ENCODE results near the gene AP3S1.
"Not testable (repeated sequence)": the region's sequence is repeated elsewhere in the genome, so short reads cannot be mapped to it uniquely, and the experiment has no call there.

The AP3S1 gene

GRCh38 chr5:115824983-115825382, 16.8 kb upstream of the AP3S1 start:
- DNase-seq (ENCODE audit: extremely low read depth in 1 of 2, low read depth in 1 of 2), result not testable (repeated sequence)

- no peak for DNase-seq (ENCODE audit: extremely low read depth in 1 of 2, low read depth in 1 of 2)
These were observed 15.8 kb upstream of the AP3S1 start for GRCh38 chr5:115825948-115826347.

- DNase-seq (ENCODE audit: extremely low read depth in 1 of 2, low read depth in 1 of 2), result no peak
These were observed 11.8 kb upstream of the AP3S1 start for GRCh38 chr5:115829913-115830312.

- DNase-seq (ENCODE audit: extremely low read depth in 1 of 2, low read depth in 1 of 2), result no peak
These were observed 10.5 kb upstream of the AP3S1 start for GRCh38 chr5:115831163-115831768.

DNA sequence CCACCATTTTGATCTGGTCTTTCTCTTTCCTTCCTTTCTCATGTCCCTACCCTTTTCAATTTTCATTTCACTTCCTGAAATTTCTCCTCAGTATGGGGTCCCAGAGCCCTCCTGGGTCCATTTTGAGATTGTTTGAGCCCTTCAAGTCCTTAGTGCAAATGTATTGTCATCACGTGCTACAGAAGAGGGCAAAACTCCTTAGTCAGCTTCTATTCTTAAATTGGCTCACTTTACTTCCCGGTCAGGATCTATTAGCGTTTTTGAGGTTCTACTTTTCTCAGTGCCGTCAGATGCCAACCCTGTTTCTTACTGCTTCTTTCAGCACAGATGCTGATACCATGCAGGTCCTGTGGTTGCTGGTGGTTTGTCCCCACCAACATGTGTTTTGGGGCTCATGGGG, 6.3 kb upstream of the AP3S1 start:
- DNase-seq (ENCODE audit: extremely low read depth in 1 of 2, low read depth in 1 of 2), result no peak

- no peak for DNase-seq (ENCODE audit: extremely low read depth in 1 of 2, low read depth in 1 of 2)
These were observed 2.7 kb upstream of the AP3S1 start for GRCh38 chr5:115838885-115839518.

- no peak for DNase-seq (ENCODE audit: extremely low read depth in 1 of 2, low read depth in 1 of 2)
These were observed 862 bp upstream of the AP3S1 start for GRCh38 chr5:115840873-115841272.

- no peak for DNase-seq (ENCODE audit: extremely low read depth in 1 of 2, low read depth in 1 of 2)
These were observed 577 bp downstream of the AP3S1 start for GRCh38 chr5:115842089-115842935.

DNA sequence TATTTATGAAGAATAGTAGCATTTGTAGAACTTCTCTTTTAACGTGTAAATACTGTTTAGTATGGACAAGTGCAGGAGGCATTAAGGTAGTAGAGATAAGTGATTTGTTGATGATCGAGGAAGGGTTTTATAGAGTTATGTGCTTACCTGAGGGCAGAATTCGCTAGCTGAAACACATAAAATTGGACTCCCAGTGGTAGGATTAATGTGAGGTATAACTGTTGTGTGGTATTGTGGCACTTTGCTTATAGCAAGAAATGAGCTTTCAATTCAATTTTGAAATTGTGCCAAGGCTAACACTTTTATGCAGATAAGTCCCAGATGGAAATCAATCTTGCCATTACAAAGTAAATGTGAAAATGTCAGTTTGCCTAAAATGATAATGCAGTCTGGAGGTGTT, 1.2 kb downstream of the AP3S1 start:
- no peak for DNase-seq (ENCODE audit: extremely low read depth in 1 of 2, low read depth in 1 of 2)

GRCh38 chr5:115843444-115844130, 1.9 kb downstream of the AP3S1 start:
- no peak for DNase-seq (ENCODE audit: extremely low read depth in 1 of 2, low read depth in 1 of 2)

- no peak for DNase-seq (ENCODE audit: extremely low read depth in 1 of 2, low read depth in 1 of 2)
These were observed 2.6 kb downstream of the AP3S1 start for GRCh38 chr5:115844321-115844817.

- no peak for DNase-seq (ENCODE audit: extremely low read depth in 1 of 2, low read depth in 1 of 2)
These were observed 5.6 kb downstream of the AP3S1 start for GRCh38 chr5:115847290-115847689.

DNA sequence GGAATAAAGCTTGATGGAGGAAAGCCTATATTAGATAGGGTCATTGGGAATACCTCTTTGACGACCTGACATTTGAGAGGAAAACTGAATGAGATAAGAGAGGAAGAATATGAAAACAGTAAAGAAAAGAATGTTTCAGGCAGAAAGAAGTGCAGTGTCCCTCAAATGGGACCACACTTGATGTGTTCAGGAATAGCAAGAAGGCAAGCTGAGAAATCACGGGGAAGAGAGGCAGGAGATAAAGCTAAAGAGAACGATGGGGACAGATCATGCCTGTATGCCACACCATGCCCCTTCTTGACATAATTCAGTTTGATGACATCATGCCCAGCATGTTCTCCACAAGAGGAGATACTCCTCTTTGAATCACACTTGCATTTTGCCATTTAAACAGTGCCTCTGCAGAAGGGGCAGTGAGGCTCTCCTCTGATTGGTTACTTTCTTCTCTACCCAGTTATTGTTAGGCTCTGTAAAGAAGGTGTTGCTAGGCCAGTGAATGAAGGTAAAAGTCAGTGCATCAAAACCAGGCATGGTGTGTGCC, 7.6 kb downstream of the AP3S1 start:
- DNase-seq (ENCODE audit: extremely low read depth in 1 of 2, low read depth in 1 of 2), result no peak

- DNase-seq (ENCODE audit: extremely low read depth in 1 of 2, low read depth in 1 of 2), result no peak
These were observed 9.1 kb downstream of the AP3S1 start for GRCh38 chr5:115850744-115851416.

- DNase-seq (ENCODE audit: extremely low read depth in 1 of 2, low read depth in 1 of 2), result no peak
These were observed 12.4 kb downstream of the AP3S1 start for GRCh38 chr5:115854139-115854538.

DNA sequence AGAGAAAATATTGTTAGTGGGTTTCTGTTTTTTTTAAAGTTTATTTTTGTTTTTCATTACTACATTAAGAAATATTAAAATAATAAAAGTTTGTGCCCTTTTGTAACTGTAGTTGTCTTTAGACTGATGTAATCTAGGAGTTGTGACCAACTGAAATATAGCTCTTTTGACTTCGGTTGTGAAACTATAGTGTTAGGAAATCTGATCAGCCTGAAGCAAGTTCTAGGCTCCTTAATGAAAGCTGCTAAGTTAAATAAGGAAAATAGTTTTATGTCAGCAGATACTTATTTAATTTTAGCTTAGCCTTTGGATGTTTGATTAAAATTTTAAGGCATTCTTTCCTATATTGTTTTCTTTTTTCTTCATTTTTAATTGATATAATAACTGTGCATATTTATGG, 14.2 kb downstream of the AP3S1 start:
- DNase-seq (ENCODE audit: extremely low read depth in 1 of 2, low read depth in 1 of 2), result no peak

DNA sequence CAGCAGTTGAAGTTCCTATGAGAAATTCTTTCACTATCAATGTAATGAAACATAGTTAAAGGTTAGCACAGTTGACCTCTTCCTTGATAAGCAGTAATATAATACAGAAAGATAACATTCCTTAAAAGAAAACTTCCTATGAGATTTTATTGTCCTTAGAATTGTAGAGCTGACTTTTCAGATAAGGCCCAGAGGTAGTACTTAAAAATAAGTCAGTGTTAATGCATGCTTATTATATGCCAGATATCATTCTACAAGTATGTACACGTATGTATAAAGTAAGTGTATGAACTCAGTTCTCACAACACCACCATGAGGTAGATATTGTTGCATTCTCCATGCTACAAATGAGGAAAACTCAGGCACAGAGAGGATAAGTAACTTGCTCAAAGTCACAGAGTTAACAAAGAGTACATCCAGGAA, 15.3 kb downstream of the AP3S1 start:
- no peak for DNase-seq (ENCODE audit: extremely low read depth in 1 of 2, low read depth in 1 of 2)

DNA sequence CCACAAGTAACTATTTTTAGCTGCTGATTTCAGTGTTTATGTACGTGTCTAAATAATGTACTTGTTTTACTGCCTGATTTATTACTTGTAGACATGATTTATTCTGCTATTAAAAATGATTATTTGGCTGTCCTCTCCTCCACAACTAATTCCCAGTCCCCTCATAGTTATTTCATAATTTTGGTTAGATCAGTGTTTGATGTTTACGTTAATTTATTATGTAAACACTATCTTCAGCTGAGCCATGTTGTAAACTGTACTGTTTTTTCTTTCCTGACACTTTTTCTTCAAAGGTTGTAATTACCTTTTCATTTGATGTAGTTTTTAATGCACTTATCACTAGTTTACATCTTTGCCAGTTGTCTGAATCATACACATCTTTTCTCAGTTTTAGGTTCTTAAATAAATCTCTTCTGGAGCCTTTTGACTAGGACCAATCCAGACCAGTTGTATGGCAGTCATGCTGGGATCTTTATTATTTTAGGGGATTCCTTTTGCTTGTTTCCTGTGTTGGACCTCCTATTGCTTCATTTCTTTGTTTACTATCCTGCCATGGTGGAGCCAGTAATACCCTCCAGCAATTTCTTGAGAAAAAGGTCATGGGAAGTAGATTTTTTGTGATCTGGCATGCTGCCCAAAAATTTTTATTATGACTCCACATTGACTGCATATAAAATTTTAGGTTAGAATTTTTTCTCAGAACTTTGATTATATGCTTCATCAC, 16.1 kb downstream of the AP3S1 start:
- no peak for DNase-seq (ENCODE audit: extremely low read depth in 1 of 2, low read depth in 1 of 2)

GRCh38 chr5:115858396-115858795, 16.7 kb downstream of the AP3S1 start:
- no peak for DNase-seq (ENCODE audit: extremely low read depth in 1 of 2, low read depth in 1 of 2)

GRCh38 chr5:115859378-115859777, 17.6 kb downstream of the AP3S1 start:
- DNase-seq (ENCODE audit: extremely low read depth in 1 of 2, low read depth in 1 of 2), result no peak

Measured in stimulated activated CD8-positive, alpha-beta memory T cell treated with anti-CD3 and anti-CD28 coated beads, Interleukin-7, amount 100 ng/mL, for 48 hours (primary cell).